WERI-Rb-1 (cell line): ENCODE measurements around the gene ANKRD33B.

Experiments
- DNase-seq: peaks from one replicate; pipeline ENCODE4 v3.0.0-alpha.2; 2020
- H3K27ac ChIP-seq: fragments of 250-450 bp; sonication (Bioruptor Pico); 2 replicates; pipeline ENCODE4 v1.5.1; 2020; ENCODE audit warnings: mild to moderate bottlenecking, moderate library complexity
- H3K27me3 ChIP-seq: fragments of 250-450 bp; sonication (Bioruptor Pico); 2 replicates; pipeline ENCODE4 v1.5.1; 2021; ENCODE audit warnings: mild to moderate bottlenecking, low read depth, moderate library complexity; ENCODE audit not compliant: insufficient read depth, severe bottlenecking
- H3K36me3 ChIP-seq: fragments of 250-450 bp; sonication (Bioruptor Pico); 2 replicates; pipeline ENCODE4 v1.5.1; 2020; ENCODE audit warnings: mild to moderate bottlenecking, moderate library complexity
- H3K4me3 ChIP-seq: 2 replicates; pipeline ENCODE4 v1.5.1; 2011; ENCODE audit warnings: low read depth, mild to moderate bottlenecking, control low read depth, low read length
- H3K9me3 ChIP-seq: fragments of 250-450 bp; sonication (Bioruptor Pico); 2 replicates; pipeline ENCODE4 v1.5.1; 2021; ENCODE audit warnings: mild to moderate bottlenecking, moderate library complexity; ENCODE audit not compliant: severe bottlenecking
- CTCF ChIP-seq: IDR thresholded peaks from 2 replicates; pipeline ENCODE4 v1.5.1; 2011; ENCODE audit warnings: low read depth, mild to moderate bottlenecking, control low read depth, inconsistent platforms, low read length

Gene ANKRD33B

DNA sequence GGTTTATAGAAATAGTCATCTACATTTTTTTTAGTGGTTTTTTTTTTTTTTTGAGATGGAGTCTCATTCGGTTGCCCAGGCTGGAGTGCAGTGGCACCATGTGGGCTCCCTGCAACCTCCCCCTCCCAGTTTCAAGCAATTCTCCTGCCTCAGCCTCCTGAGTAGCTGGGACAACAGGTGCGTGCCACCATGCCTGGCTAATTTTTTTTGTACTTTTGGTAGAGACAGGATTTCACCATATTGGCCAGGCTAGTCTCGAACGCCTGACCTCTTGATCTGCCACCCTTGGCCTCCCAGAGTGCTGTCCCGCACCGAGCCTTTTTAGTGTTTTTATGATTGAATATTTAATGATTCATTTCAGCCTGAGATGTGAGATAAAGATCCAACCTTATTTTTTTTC lies 27.3 kb downstream of the ANKRD33B start:
- no peaks in the 10 kb centered on the region for H3K27me3 ChIP-seq
- no peak overlapping the region for H3K4me3 ChIP-seq
- no peak for DNase-seq
- TF ChIP-seq CTCF = no peak
- no peaks in the 10 kb centered on the region for H3K9me3 ChIP-seq
- H3K27ac ChIP-seq = no peak overlapping the region
- peaks cover 15% of the 10 kb centered on the region for H3K36me3 ChIP-seq

- Histone ChIP-seq H3K4me3 (no peak overlapping the region), H3K36me3 (peaks cover 20% of the 10 kb centered on the region), H3K27me3 (no peaks in the 10 kb centered on the region), H3K27ac (peak overlapping the region; percentile 43), H3K9me3 (no peaks in the 10 kb centered on the region)
- no peak for TF ChIP-seq CTCF
- no peak for DNase-seq
Measured at GRCh38 chr5:10591966-10592365, 28.1 kb downstream of the ANKRD33B start.

DNA sequence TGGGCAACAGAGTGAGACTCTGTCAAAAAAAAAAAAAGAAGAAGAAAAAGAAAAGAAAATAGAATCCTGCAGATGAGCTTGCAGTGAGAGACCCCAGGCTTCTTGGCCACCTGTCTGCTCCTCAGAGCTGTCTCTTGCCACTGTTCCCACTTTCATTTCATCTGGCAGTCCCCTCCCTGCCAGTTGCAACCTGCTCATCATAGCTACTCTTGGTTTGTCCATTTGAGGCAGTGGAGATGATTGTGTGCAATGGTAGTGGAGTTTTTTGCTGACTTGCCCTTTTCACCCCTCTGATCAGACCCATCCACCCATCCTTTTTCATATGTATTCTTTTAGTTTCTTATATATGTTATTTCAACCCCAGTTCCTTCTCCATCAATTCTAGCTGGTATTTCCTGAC lies 28.7 kb downstream of the ANKRD33B start:
- no peak overlapping the region for H3K4me3 ChIP-seq
- H3K27me3 ChIP-seq = no peaks in the 10 kb centered on the region
- 0 out of 2 replicates have a peak overlapping the region, but pooled peaks have one; percentile 4 for H3K27ac ChIP-seq
- no peak for DNase-seq
- no peak for TF ChIP-seq CTCF
- H3K9me3 ChIP-seq = no peaks in the 10 kb centered on the region
- peaks cover 27% of the 10 kb centered on the region for H3K36me3 ChIP-seq

- TF ChIP-seq CTCF = peak; percentile 13; the same call in 1 of the 2 replicates
Measured at GRCh38 chr5:10593531-10594181, 29.8 kb downstream of the ANKRD33B start.

DNA sequence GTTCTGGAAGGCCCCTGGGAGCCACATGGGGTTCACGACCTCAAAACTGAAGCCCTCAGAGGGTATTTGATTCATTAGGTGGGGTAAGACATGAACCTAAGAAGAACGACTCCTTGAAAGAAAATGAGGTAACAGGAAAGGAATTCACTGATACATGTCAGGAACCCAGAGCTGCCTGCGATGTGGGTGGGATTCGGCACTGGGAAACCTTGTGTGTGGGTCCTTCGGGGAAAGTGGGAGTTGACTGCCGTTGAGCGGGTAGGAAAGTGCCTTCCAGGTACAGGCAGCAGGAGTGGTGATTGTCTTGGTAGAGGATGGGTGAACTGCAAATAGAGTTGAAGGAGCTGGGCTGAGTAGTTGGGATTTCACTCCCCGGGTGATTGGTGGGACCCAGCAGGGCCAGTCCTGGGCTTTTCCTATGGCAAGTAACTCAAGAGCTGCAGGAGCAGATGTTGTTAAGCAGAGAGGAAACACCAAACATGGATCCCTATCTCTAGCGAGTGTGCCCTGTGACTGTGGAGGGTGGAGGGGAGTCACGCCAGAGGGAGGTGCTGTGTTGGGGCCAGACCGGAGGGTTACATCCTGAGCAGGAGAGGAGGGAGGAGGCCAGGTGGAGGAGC lies 30.8 kb downstream of the ANKRD33B start:
- TF ChIP-seq CTCF = 0 out of 2 replicates have a peak, but pooled peaks have one; percentile 17
- H3K27ac ChIP-seq = no peak overlapping the region
- peaks cover 25% of the 10 kb centered on the region for H3K36me3 ChIP-seq

More at GRCh38 chr5:10593531-10594181, 29.8 kb downstream of the ANKRD33B start:
- DNase-seq = no peak
- Histone ChIP-seq H3K36me3 (peaks cover 28% of the 10 kb centered on the region), H3K27me3 (no peaks in the 10 kb centered on the region), H3K9me3 (no peaks in the 10 kb centered on the region), H3K4me3 (no peak overlapping the region), H3K27ac (no peak overlapping the region)

More for the DNA sequence above, 30.8 kb downstream of the ANKRD33B start:
- no peaks in the 10 kb centered on the region for H3K9me3 ChIP-seq
- no peak for DNase-seq
- no peak overlapping the region for H3K4me3 ChIP-seq
- no peaks in the 10 kb centered on the region for H3K27me3 ChIP-seq
